ENCODE data around the gene ZNF831.
A peak's percentile ranks its signal among the peaks of the same experiment; 100 is the strongest.

The ZNF831 gene

DNA sequence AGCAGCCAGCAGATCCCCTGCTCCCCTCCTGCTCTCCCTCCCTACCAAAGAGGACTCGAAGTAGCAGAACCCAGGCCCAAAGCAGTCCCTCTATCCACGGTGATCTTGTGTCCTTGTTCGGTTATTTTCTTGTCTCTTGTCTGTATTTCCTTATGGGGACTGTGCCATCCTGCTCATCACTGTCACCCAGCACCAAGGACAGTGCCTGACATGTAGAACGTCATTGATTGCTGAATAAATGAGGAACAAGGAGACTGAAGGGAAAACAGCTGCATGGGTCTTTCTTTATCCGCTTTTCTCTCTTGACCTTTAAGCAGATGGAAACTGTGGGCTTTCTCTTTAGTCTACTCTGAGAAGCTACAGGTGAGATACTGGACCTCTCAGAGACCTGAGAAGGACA lies 29.4 kb upstream of the ZNF831 start:
- Histone ChIP-seq H3K36me3 (peaks cover 0 to 5% (median 0%) of the 10 kb centered on the region in 11 experiments; a peak in 2 of 22 replicates), H3K27me3 (no peaks in the 10 kb centered on the region), H3K27ac (no peak overlapping the region), H3K9ac (no peak overlapping the region), H3K4me2 (no peak overlapping the region), H3K4me1 (peaks cover 0 to 29% (median 3%) of the 10 kb centered on the region in 10 experiments; a peak in 8 of 20 replicates), H3K4me3 (no peak overlapping the region), H3K9me3 (replicated peaks in 1 of 11) (no peaks in the 10 kb centered on the region; a peak in 1 of 22 replicates), H4K20me1 (peaks cover 0 to 6% (median 0%) of the 10 kb centered on the region in 11 experiments; a peak in 2 of 22 replicates)
- no peak for TF ChIP-seq Cebpa-rat (IDR thresholded peaks at IDR 0.05)

DNA sequence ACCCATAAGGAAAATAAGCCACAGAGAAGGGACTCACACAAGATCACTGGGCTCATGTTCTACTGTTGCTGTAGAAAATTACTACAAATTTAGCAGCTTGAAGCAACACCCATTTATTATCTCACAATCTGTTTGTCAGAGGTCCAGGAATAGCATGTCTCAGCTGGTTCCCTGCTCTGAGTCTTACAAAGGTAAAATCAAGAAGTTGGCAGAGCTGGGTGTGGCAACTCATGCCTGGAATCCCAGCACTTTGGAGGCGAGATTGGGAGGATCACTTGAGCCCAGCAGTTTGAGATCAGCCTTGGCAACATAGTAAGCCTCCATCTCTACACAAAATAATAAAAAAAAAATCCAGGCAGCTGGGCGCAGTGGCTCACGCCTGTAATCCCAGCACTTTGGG lies 28.5 kb upstream of the ZNF831 start:
- Histone ChIP-seq H3K4me2 (no peak overlapping the region), H3K4me3 (no peak overlapping the region), H3K9me3 (replicated peaks in 1 of 11) (no peaks in the 10 kb centered on the region; a peak in 1 of 22 replicates), H3K4me1 (peaks cover 0 to 28% (median 5%) of the 10 kb centered on the region in 10 experiments; a peak in 13 of 20 replicates), H4K20me1 (peaks cover 0 to 6% (median 0%) of the 10 kb centered on the region in 11 experiments; a peak in 2 of 22 replicates), H3K27me3 (no peaks in the 10 kb centered on the region), H3K36me3 (peaks cover 0 to 5% (median 0%) of the 10 kb centered on the region in 11 experiments; a peak in 2 of 22 replicates), H3K9ac (no peak overlapping the region), H3K27ac (no peak overlapping the region)
- no peak for TF ChIP-seq Cebpa-rat (IDR thresholded peaks at IDR 0.05)

DNA sequence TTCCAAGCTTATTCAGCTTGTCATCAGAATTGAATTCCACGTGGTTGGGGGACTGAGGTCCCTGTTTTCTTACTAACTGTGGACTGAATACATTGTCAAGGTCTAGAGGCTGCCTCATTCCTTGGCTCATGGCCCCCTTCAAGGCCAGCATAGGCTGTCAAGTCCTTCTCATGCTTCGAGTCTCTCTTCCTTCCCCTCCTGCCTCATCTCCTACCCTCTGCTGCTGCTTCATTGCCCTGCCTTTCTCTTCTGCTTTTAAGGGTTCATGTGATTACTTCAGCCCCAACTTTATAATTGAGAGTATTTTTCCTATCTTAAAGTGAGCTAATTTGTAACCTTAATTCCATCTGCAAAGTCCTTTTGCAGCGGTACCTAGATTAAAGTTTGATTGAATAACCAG lies 27.6 kb upstream of the ZNF831 start:
- Histone ChIP-seq H3K27me3 (no peaks in the 10 kb centered on the region), H3K9ac (no peak overlapping the region), H3K4me2 (no peak overlapping the region), H3K9me3 (replicated peaks in 1 of 11) (peaks cover 0 to 4% (median 0%) of the 10 kb centered on the region in 11 experiments; a peak in 1 of 22 replicates), H3K4me3 (no peak overlapping the region), H4K20me1 (peaks cover 0 to 6% (median 0%) of the 10 kb centered on the region in 11 experiments; a peak in 2 of 22 replicates), H3K36me3 (peaks cover 0 to 5% (median 0%) of the 10 kb centered on the region in 11 experiments; a peak in 2 of 22 replicates), H3K4me1 (peaks cover 0 to 33% (median 10%) of the 10 kb centered on the region in 10 experiments; a peak in 14 of 20 replicates), H3K27ac (no peak overlapping the region)
- no peak for TF ChIP-seq Cebpa-rat (IDR thresholded peaks at IDR 0.05)

DNA sequence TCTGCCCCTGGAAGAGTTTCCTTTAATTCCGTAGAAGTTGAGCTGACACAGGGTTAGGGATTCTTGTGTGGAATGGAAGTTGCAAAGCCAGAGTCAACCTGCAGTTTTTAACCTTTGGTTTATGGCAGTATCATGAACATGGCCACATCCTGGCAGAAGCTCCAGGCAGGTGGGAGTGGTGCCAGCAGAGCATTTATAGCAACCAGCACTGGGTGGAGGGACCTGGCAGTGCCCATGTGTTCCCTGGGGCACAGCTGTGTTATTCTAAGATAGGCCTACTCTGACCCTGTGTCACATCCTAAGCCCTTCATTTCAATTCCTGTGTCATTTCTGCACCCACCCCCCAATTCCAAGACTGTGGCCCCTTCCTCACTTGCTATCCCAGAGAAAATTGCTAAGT lies 26.1 kb upstream of the ZNF831 start:
- no peak for TF ChIP-seq Cebpa-rat (IDR thresholded peaks at IDR 0.05)
- Histone ChIP-seq H3K36me3 (peaks cover 0 to 5% (median 0%) of the 10 kb centered on the region in 11 experiments; a peak in 2 of 22 replicates), H3K4me3 (no peak overlapping the region), H3K27me3 (no peaks in the 10 kb centered on the region), H3K9me3 (replicated peaks in 1 of 11) (peaks cover 0 to 8% (median 4%) of the 10 kb centered on the region in 11 experiments; a peak in 6 of 22 replicates), H3K9ac (no peak overlapping the region), H3K27ac (no peak overlapping the region), H4K20me1 (no peaks in the 10 kb centered on the region; a peak in 2 of 22 replicates), H3K4me2 (peak overlapping the region in 5 of 11 experiments; percentile 13 to 49 (median 24); a peak in 7 of 22 replicates), H3K4me1 (peaks cover 0 to 28% (median 8%) of the 10 kb centered on the region in 10 experiments; a peak in 14 of 20 replicates)

DNA sequence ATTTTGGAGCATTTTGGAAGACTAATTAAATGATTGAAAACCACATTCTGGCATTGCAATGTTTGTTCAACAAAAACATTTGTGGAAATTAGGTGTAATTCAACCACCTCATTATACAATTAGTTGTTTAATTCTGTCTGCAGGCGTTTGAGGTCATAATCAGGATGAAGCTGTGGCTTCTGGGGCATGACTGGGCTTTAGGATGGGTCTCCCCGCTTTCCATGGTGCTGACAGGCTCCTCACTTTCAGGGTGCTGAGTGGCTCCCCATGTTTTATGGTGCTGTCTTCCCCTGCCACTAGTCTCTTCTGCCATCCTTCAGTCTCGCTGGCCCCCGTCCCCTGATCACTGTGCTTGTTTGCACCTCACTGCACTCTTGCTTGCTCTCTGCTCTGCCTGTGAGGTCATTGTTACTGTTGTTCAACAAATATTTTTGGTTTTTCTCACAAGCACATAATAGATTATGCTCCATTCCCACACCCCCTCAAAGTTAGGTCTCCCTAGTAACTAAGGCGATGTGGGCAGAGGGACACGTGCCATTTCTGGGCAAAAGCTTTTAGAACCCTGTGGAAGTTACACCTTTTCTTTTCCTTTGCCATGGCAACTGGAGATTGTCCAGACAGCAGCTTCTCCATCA lies 25.4 kb upstream of the ZNF831 start:
- Histone ChIP-seq H3K4me3 (no peak overlapping the region), H3K27me3 (no peaks in the 10 kb centered on the region), H4K20me1 (no peaks in the 10 kb centered on the region; a peak in 2 of 22 replicates), H3K27ac (no peak overlapping the region), H3K9ac (no peak overlapping the region), H3K36me3 (peaks cover 0 to 5% (median 0%) of the 10 kb centered on the region in 11 experiments; a peak in 2 of 22 replicates), H3K4me1 (peaks cover 0 to 28% (median 8%) of the 10 kb centered on the region in 10 experiments; a peak in 14 of 20 replicates), H3K9me3 (replicated peaks in 1 of 11) (peaks cover 0 to 8% (median 4%) of the 10 kb centered on the region in 11 experiments; a peak in 6 of 22 replicates), H3K4me2 (peak overlapping the region in 2 of 11 experiments; percentile 4 to 14; a peak in 3 of 22 replicates)
- no peak for TF ChIP-seq Cebpa-rat (IDR thresholded peaks at IDR 0.05)

DNA sequence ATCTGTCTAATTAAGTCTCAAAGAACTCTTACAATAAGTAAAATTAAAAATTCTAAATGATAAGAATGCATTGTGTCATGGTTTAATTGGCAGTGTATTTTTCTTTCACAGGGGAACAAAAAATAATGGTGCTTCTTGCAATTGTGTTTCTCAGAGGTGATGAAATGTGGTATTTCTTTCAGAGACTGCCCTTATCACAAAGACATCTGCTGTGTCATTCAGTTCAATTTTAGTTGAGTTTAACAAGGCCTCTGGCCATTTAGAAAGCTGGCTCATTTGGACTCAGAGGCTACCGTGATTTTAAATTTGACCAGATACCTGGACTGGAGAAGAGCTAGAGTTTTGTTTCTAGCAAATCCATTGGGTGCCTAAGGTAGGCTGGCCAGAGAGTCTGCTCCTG lies 23.6 kb upstream of the ZNF831 start:
- Histone ChIP-seq H3K4me1 (peaks cover 0 to 38% (median 18%) of the 10 kb centered on the region in 10 experiments; a peak in 14 of 20 replicates), H3K4me2 (peak overlapping the region in 8 of 11 experiments; percentile 6 to 49 (median 33); a peak in 11 of 22 replicates), H4K20me1 (no peaks in the 10 kb centered on the region; a peak in 2 of 22 replicates), H3K27me3 (no peaks in the 10 kb centered on the region), H3K9me3 (replicated peaks in 1 of 11) (peaks cover 0 to 8% (median 4%) of the 10 kb centered on the region in 11 experiments; a peak in 5 of 22 replicates), H3K4me3 (no peak overlapping the region), H3K9ac (no peak overlapping the region), H3K36me3 (no peaks in the 10 kb centered on the region), H3K27ac (no peak overlapping the region)
- no peak for TF ChIP-seq Cebpa-rat (IDR thresholded peaks at IDR 0.05)

DNA sequence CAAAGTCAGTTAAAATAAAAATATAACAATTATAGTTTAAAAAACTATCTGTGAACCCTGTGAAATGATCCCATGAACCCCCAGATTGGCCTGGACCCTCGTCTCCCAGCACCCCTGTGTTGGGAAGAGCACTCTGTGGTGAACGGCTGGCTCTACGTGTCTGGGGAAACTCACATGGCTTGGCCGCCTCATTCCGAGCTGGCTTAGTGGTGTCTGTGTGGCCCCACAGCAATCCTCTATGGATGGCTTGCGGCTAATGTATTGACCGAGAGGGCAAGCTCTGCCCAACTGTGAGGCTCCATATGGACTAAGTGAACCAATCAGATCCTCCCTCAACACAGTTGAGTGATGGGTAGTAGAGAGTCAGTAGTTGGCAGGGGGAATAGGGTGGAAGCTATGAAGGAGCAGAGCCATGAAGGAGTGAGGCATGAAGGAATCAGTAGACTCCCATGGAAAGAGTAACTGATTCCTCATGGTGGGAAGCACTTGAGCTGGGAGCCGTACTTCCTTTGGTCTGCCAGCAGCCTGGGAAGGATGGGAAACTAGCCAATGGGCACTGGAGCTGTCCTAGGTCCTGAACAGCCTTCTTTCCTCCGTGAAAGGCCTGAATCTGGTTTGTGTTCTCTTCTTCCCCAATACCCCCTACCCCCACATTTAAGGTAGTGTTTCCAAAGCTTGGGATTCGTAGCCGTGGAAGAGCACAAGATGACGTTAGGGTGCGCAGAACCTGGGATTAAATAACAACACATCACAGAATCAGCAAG lies 21.6 kb upstream of the ZNF831 start:
- TF ChIP-seq Cebpa-rat (IDR thresholded peaks at IDR 0.05), result no peak
- Histone ChIP-seq H4K20me1 (no peaks in the 10 kb centered on the region; a peak in 2 of 22 replicates), H3K27ac (no peak overlapping the region), H3K9me3 (replicated peaks in 1 of 11) (peaks cover 0 to 8% (median 4%) of the 10 kb centered on the region in 11 experiments; a peak in 5 of 22 replicates), H3K36me3 (no peaks in the 10 kb centered on the region), H3K27me3 (no peaks in the 10 kb centered on the region), H3K4me2 (no peak overlapping the region), H3K9ac (no peak overlapping the region), H3K4me3 (no peak overlapping the region), H3K4me1 (peaks cover 0 to 58% (median 31%) of the 10 kb centered on the region in 10 experiments; a peak in 16 of 20 replicates)

DNA sequence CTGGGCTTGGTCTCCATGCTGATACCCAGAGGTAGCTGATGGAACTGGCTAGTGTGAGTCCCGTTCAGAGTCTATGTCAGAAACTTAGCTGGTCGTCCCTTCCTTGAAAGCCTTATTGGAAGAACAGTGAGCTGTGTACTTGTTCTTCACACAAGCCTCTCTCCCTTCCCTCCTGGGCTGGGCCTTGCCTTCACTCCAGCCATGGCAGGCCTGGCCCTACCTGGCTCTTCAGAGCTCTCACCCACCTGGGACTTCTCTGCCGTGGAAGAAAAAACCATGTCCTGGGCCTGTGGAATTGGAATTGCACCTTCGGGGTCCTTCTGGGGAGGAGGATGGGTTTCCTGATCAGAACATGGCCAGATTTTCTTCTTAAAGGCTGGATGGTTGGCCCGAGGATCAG lies 20.3 kb upstream of the ZNF831 start:
- Histone ChIP-seq H3K4me2 (no peak overlapping the region), H3K9ac (no peak overlapping the region), H4K20me1 (no peaks in the 10 kb centered on the region; a peak in 2 of 22 replicates), H3K4me1 (peaks cover 0 to 53% (median 35%) of the 10 kb centered on the region in 10 experiments; a peak in 16 of 20 replicates), H3K36me3 (no peaks in the 10 kb centered on the region), H3K27ac (no peak overlapping the region), H3K4me3 (no peak overlapping the region), H3K27me3 (no peaks in the 10 kb centered on the region), H3K9me3 (replicated peaks in 1 of 11) (peaks cover 0 to 13% (median 6%) of the 10 kb centered on the region in 11 experiments; a peak in 8 of 22 replicates)
- TF ChIP-seq Cebpa-rat (IDR thresholded peaks at IDR 0.05), result no peak
